Mammary epithelial cell (primary cell): ENCODE data around the gene NCR1.

Source experiments
- CTCF ChIP-seq, 2 donors: IDR thresholded peaks in 1 of 2; conservative IDR thresholded peaks in 1 of 2; 2 replicates each; pipeline ENCODE4 v1.5.1; 2011 to 2012; ENCODE audit warnings: inconsistent platforms in 2 of 2, low read length in 2 of 2, mild to moderate bottlenecking in 2 of 2, control low read depth in 1 of 2, low read depth in 1 of 2; ENCODE audit not compliant: insufficient read depth in 1 of 2; ENCODE audit errors: extremely low read depth in 1 of 2
- EZH2 ChIP-seq: IDR thresholded peaks from 2 replicates; pipeline ENCODE4 v1.6.1; 2012; ENCODE audit warnings: low read length, inconsistent platforms, borderline replicate concordance

- no peak for TF ChIP-seq CTCF (conservative IDR thresholded peaks at IDR 0.05 in 1 of 2, IDR thresholded peaks at IDR 0.05 in 1 of 2; ENCODE audit: extremely low read depth in 1 of 2, insufficient read depth in 1 of 2, low read depth in 1 of 2, low read length in 2 of 2)
- no peak for TF ChIP-seq EZH2
These were observed 871 bp downstream of the NCR1 start for GRCh38 chr19:54906819-54907218.
